WTC11 (cell line): ENCODE results near the gene CORO2B. TPM values are rescaled to one million over a fixed set of nuclear protein-coding genes. Genes with fewer than 3 reads are reported as not detected.

Experiments
- ATAC-seq: fragments of 200-7000 bp; cut with Tn5 transposase; 2 replicates; pipeline ENCODE4 v1.10.0; 2021; ENCODE audit warnings: mild to moderate bottlenecking, moderate library complexity
- CTCF ChIA-PET: fragments of 300-600 bp; sonication (Branson Sonifier 250); formaldehyde crosslinking; loops from one replicate; lab custom pipeline; 2021; ENCODE audit warnings: antibody characterized with exemption; lab: Charles Lee
- POLR2A ChIA-PET: fragments of 350-600 bp; sonication (Branson Sonifier 250); formaldehyde crosslinking; loops from one replicate; lab custom pipeline; 2021; ENCODE audit warnings: antibody characterized with exemption; lab: Charles Lee
- DNase-seq: peaks from one replicate; pipeline ENCODE4 v3.0.0; 2021; ENCODE audit warnings: low spot score
- H3K27ac Mint-ChIP-seq: 2 replicates; pipeline ENCODE4 v1.8.0; 2021; ENCODE audit warnings: mixed read lengths
- H3K27me3 Mint-ChIP-seq: 2 replicates; pipeline ENCODE4 v1.8.0; 2021; ENCODE audit warnings: low read depth, mild to moderate bottlenecking, moderate library complexity, mixed read lengths
- H3K36me3 Mint-ChIP-seq: 2 replicates; pipeline ENCODE4 v1.8.0; 2021; ENCODE audit warnings: mixed read lengths
- H3K4me1 Mint-ChIP-seq: 2 replicates; pipeline ENCODE4 v1.8.0; 2022; ENCODE audit warnings: mixed read lengths
- H3K4me3 Mint-ChIP-seq: 2 replicates; pipeline ENCODE4 v1.8.0; 2021; ENCODE audit warnings: mild to moderate bottlenecking, moderate library complexity, mixed read lengths
- H3K9me3 Mint-ChIP-seq: 2 replicates; pipeline ENCODE4 v1.8.0; 2021; ENCODE audit warnings: mixed read lengths
- CBFB ChIP-seq: sonication (generic); formaldehyde crosslinking; IDR thresholded peaks from 2 replicates; pipeline ENCODE4 v1.8.1; 2022; ENCODE audit warnings: mild to moderate bottlenecking, low read depth, missing genetic modification reagents
- ESRRA ChIP-seq: sonication (generic); formaldehyde crosslinking; IDR thresholded peaks from 2 replicates; pipeline ENCODE4 v1.8.1; 2022; ENCODE audit warnings: mild to moderate bottlenecking, missing genetic modification reagents, borderline replicate concordance
- ETV6 ChIP-seq: sonication (generic); formaldehyde crosslinking; IDR thresholded peaks from 2 replicates; pipeline ENCODE4 v1.8.1; 2022; ENCODE audit warnings: mild to moderate bottlenecking, missing genetic modification reagents
- FOXK1 ChIP-seq: sonication (generic); formaldehyde crosslinking; IDR thresholded peaks from 2 replicates; pipeline ENCODE4 v1.8.0; 2022; ENCODE audit warnings: mild to moderate bottlenecking, moderate library complexity, missing genetic modification reagents
- HMGA2 ChIP-seq: fragments of 250-450 bp; sonication (Bioruptor Pico); IDR thresholded peaks from 2 replicates; pipeline ENCODE4 v1.4.0; 2021; ENCODE audit warnings: mild to moderate bottlenecking, moderate library complexity
- JUN ChIP-seq: sonication (generic); formaldehyde crosslinking; IDR thresholded peaks from 2 replicates; pipeline ENCODE4 v1.8.0; 2023; ENCODE audit warnings: mild to moderate bottlenecking, missing genetic modification reagents
- NR2C2 ChIP-seq: sonication (generic); formaldehyde crosslinking; IDR thresholded peaks from 2 replicates; pipeline ENCODE4 v1.8.0; 2022; ENCODE audit warnings: mild to moderate bottlenecking, missing genetic modification reagents
- SP1 ChIP-seq: sonication (generic); formaldehyde crosslinking; conservative IDR thresholded peaks from 2 replicates; pipeline ENCODE4 v1.8.1; 2022; ENCODE audit warnings: missing genetic modification reagents
- TEAD4 ChIP-seq: sonication (generic); formaldehyde crosslinking; IDR thresholded peaks from 2 replicates; pipeline ENCODE4 v1.8.0; 2022; ENCODE audit warnings: mild to moderate bottlenecking, missing genetic modification reagents
- ZNF138 ChIP-seq: sonication (generic); formaldehyde crosslinking; conservative IDR thresholded peaks from 2 replicates; pipeline ENCODE4 v1.8.1; 2022; ENCODE audit warnings: mild to moderate bottlenecking, moderate library complexity, missing genetic modification reagents
- ZNF317 ChIP-seq: sonication (generic); formaldehyde crosslinking; IDR thresholded peaks from 2 replicates; pipeline ENCODE4 v1.8.1; 2023; ENCODE audit warnings: low read depth, mild to moderate bottlenecking, moderate library complexity, missing genetic modification reagents, borderline replicate concordance
- ZNF423 ChIP-seq: fragments of 250-450 bp; sonication (Bioruptor Pico); IDR thresholded peaks from 2 replicates; pipeline ENCODE4 v2.1.2; 2022; ENCODE audit warnings: mild to moderate bottlenecking, moderate library complexity
- total RNA-seq: library from RNA; stranded (reverse); gene quantifications from 3 replicates; pipeline ENCODE4 v1.2.3, GENCODE V29; 2021
- TF ChIP-seq, protein P1 (sequence below): sonication (generic); formaldehyde crosslinking; IDR thresholded peaks from 2 replicates; pipeline ENCODE4 v1.8.1; 2023; ENCODE audit warnings: mild to moderate bottlenecking, missing genetic modification reagents
- TF ChIP-seq, protein P2 (sequence below): sonication (generic); formaldehyde crosslinking; IDR thresholded peaks from 2 replicates; pipeline ENCODE4 v1.8.1; 2022; ENCODE audit warnings: low read depth, missing genetic modification reagents, borderline replicate concordance
- TF ChIP-seq, protein P3 (sequence below): sonication (generic); formaldehyde crosslinking; IDR thresholded peaks from 2 replicates; pipeline ENCODE4 v1.8.1; 2022; ENCODE audit warnings: mild to moderate bottlenecking, missing genetic modification reagents, moderate library complexity, borderline replicate concordance
- TF ChIP-seq, protein P4 (sequence below): fragments of 200-600 bp; IDR thresholded peaks from 2 replicates; pipeline ENCODE4 v1.8.0; 2022; ENCODE audit warnings: antibody characterized with exemption
- TF ChIP-seq, protein P5 (sequence below): sonication (generic); formaldehyde crosslinking; conservative IDR thresholded peaks from 2 replicates; pipeline ENCODE4 v1.8.1; 2023; ENCODE audit warnings: mild to moderate bottlenecking, low read depth, missing genetic modification reagents, moderate library complexity
- TF ChIP-seq, protein P6 (sequence below): fragments of 250-450 bp; sonication (Bioruptor Pico); IDR thresholded peaks from 2 replicates; pipeline ENCODE4 v1.9.0; 2021; ENCODE audit warnings: mild to moderate bottlenecking
- TF ChIP-seq, protein P7 (sequence below): sonication (generic); formaldehyde crosslinking; IDR thresholded peaks from 2 replicates; pipeline ENCODE4 v1.8.1; 2022; ENCODE audit warnings: missing genetic modification reagents, borderline replicate concordance

Gene CORO2B
- total RNA-seq, 1 experiment from 2014 or later, result 4.9 TPM

DNA sequence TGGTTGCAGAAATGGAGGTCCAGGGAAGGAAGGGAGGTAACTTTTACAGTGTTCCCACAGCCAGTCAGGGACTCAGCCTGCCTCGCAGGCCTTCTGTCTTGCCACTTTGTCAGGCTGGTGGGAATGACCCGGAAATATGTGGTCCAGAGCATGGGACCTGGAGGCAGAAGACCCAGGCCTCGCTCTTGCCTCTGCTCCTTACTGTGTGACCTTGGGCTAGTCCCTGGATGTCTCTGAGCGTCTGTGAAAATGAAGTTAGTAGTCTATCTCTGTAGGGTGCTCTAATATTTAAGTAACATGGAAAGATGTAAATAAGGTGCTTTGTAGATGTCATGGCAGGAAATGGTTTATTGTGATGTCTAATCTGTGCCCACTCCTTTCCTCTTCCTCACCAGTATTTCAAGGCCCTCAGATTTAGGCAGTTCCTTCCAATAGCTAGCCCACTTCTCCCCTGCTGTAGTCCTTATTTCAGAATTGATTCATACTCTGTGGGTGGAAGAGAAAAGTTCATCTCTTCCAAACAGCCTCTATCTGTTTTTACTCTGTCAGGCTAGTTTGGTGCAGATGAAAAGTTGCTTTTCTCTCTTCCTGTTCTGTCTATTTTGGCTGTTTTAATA, 9.1 kb downstream of the CORO2B start:
- Mint-ChIP-seq H3K4me1 (peaks cover 38% of the 10 kb centered on the region), H3K4me3 (no peak overlapping the region), H3K9me3 (no peaks in the 10 kb centered on the region), H3K27ac (no peak overlapping the region; the same call in 1 of the 2 replicates), H3K27me3 (no peaks in the 10 kb centered on the region), H3K36me3 (no peaks in the 10 kb centered on the region)
- DNase-seq (no peak), ATAC-seq (no peak)
- ChIA-PET CTCF (interaction anchor here (0.7 to 1.1 kb wide), 3 partner anchors 12 to 28 kb away, joined by 3 read pairs; no protein-coding TSS in a partner anchor), POLR2A (no interaction called here)
- TF ChIP-seq, protein P1, sequence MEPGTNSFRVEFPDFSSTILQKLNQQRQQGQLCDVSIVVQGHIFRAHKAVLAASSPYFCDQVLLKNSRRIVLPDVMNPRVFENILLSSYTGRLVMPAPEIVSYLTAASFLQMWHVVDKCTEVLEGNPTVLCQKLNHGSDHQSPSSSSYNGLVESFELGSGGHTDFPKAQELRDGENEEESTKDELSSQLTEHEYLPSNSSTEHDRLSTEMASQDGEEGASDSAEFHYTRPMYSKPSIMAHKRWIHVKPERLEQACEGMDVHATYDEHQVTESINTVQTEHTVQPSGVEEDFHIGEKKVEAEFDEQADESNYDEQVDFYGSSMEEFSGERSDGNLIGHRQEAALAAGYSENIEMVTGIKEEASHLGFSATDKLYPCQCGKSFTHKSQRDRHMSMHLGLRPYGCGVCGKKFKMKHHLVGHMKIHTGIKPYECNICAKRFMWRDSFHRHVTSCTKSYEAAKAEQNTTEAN, result no peak
- TF ChIP-seq, protein P2, sequence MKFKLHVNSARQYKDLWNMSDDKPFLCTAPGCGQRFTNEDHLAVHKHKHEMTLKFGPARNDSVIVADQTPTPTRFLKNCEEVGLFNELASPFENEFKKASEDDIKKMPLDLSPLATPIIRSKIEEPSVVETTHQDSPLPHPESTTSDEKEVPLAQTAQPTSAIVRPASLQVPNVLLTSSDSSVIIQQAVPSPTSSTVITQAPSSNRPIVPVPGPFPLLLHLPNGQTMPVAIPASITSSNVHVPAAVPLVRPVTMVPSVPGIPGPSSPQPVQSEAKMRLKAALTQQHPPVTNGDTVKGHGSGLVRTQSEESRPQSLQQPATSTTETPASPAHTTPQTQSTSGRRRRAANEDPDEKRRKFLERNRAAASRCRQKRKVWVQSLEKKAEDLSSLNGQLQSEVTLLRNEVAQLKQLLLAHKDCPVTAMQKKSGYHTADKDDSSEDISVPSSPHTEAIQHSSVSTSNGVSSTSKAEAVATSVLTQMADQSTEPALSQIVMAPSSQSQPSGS, result no peak
- TF ChIP-seq, protein P3, sequence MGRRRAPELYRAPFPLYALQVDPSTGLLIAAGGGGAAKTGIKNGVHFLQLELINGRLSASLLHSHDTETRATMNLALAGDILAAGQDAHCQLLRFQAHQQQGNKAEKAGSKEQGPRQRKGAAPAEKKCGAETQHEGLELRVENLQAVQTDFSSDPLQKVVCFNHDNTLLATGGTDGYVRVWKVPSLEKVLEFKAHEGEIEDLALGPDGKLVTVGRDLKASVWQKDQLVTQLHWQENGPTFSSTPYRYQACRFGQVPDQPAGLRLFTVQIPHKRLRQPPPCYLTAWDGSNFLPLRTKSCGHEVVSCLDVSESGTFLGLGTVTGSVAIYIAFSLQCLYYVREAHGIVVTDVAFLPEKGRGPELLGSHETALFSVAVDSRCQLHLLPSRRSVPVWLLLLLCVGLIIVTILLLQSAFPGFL (CRISPR knock-in tag), result no peak
- TF ChIP-seq ETV6 (CRISPR knock-in tag) (no peak), TEAD4 (CRISPR knock-in tag) (no peak), JUN (CRISPR knock-in tag) (no peak), ZNF317 (CRISPR knock-in tag) (no peak), HMGA2 (CRISPR knock-in tag) (no peak), NR2C2 (no peak), SP1 (CRISPR knock-in tag) (no peak), ZNF423 (CRISPR knock-in tag) (no peak), CBFB (CRISPR knock-in tag) (no peak), ESRRA (CRISPR knock-in tag) (no peak), FOXK1 (CRISPR knock-in tag) (no peak), ZNF138 (CRISPR knock-in tag) (no peak)
- TF ChIP-seq, protein P4, sequence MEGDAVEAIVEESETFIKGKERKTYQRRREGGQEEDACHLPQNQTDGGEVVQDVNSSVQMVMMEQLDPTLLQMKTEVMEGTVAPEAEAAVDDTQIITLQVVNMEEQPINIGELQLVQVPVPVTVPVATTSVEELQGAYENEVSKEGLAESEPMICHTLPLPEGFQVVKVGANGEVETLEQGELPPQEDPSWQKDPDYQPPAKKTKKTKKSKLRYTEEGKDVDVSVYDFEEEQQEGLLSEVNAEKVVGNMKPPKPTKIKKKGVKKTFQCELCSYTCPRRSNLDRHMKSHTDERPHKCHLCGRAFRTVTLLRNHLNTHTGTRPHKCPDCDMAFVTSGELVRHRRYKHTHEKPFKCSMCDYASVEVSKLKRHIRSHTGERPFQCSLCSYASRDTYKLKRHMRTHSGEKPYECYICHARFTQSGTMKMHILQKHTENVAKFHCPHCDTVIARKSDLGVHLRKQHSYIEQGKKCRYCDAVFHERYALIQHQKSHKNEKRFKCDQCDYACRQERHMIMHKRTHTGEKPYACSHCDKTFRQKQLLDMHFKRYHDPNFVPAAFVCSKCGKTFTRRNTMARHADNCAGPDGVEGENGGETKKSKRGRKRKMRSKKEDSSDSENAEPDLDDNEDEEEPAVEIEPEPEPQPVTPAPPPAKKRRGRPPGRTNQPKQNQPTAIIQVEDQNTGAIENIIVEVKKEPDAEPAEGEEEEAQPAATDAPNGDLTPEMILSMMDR, result no peak
- TF ChIP-seq, protein P5, sequence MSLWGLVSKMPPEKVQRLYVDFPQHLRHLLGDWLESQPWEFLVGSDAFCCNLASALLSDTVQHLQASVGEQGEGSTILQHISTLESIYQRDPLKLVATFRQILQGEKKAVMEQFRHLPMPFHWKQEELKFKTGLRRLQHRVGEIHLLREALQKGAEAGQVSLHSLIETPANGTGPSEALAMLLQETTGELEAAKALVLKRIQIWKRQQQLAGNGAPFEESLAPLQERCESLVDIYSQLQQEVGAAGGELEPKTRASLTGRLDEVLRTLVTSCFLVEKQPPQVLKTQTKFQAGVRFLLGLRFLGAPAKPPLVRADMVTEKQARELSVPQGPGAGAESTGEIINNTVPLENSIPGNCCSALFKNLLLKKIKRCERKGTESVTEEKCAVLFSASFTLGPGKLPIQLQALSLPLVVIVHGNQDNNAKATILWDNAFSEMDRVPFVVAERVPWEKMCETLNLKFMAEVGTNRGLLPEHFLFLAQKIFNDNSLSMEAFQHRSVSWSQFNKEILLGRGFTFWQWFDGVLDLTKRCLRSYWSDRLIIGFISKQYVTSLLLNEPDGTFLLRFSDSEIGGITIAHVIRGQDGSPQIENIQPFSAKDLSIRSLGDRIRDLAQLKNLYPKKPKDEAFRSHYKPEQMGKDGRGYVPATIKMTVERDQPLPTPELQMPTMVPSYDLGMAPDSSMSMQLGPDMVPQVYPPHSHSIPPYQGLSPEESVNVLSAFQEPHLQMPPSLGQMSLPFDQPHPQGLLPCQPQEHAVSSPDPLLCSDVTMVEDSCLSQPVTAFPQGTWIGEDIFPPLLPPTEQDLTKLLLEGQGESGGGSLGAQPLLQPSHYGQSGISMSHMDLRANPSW (CRISPR knock-in tag), result no peak
- TF ChIP-seq, protein P6, sequence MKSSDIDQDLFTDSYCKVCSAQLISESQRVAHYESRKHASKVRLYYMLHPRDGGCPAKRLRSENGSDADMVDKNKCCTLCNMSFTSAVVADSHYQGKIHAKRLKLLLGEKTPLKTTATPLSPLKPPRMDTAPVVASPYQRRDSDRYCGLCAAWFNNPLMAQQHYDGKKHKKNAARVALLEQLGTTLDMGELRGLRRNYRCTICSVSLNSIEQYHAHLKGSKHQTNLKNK (CRISPR knock-in tag), result no peak
- TF ChIP-seq, protein P7, sequence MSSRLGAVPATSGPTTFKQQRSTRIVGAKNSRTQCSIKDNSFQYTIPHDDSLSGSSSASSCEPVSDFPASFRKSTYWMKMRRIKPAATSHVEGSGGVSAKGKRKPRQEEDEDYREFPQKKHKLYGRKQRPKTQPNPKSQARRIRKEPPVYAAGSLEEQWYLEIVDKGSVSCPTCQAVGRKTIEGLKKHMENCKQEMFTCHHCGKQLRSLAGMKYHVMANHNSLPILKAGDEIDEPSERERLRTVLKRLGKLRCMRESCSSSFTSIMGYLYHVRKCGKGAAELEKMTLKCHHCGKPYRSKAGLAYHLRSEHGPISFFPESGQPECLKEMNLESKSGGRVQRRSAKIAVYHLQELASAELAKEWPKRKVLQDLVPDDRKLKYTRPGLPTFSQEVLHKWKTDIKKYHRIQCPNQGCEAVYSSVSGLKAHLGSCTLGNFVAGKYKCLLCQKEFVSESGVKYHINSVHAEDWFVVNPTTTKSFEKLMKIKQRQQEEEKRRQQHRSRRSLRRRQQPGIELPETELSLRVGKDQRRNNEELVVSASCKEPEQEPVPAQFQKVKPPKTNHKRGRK (CRISPR knock-in tag), result no peak
